Umbilical cord (tissue), 2 donors: ENCODE data around the gene SUSD1. TPM values are rescaled to one million over a fixed set of nuclear protein-coding genes. Genes with fewer than 3 reads are reported as not detected.
A peak's percentile ranks its signal among the peaks of the same experiment; 100 is the strongest.

ENCODE experiments used
- DNase-seq: peaks from one replicate; pipeline ENCODE4 v3.0.0-alpha.2; 2015; ENCODE audit warnings: low spot score
- total RNA-seq: library from RNA; depleted of rRNA; stranded (reverse); fragments of >200 nt; gene quantifications from one replicate; pipeline ENCODE4 v1.2.3, GENCODE V29; 2014; ENCODE audit warnings: low replicate concordance; ENCODE audit not compliant: insufficient read depth

The SUSD1 gene
- total RNA-seq, 1 donor from 2014 or later: 19.5 TPM

DNA sequence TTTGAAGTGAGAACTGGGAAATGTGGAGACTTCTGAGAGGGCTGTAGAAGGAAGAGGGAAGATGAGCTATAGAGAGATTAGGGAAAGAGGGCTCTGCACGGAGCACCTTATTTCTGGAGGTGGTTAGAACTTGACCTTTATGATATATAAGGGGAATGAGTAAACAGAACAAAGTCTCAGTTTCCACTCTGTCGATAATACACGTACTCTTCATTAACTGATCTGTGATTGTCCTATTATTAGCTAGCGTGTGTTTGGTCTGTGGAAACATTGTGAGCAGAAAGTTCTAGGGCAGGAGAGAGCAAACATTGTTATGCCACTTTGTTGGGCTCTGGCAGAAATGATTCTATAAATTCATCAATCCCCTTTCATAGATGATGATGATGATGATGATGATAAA is 159.9 kb downstream of the SUSD1 start:
- no peak for DNase-seq

DNA sequence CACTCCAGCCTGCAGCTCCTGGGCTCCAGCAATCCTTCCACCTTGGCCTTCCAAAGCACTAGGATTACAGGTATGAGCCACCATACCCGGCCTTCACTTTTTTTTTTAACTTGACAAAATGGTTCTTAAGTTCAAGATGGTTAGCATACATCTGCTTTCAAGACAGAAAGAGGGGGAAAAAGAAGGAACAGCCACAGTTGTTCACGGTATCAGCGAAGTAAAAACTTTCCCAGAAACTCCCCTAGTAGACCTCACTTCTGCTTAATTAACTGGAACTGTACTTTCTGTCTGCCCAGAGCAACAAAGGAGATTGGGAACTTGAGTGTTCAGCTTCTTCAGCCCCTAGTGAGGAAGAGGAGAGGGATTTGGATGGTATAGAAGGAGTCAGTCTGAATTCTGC is 161.8 kb downstream of the SUSD1 start:
- DNase-seq: no peak

DNA sequence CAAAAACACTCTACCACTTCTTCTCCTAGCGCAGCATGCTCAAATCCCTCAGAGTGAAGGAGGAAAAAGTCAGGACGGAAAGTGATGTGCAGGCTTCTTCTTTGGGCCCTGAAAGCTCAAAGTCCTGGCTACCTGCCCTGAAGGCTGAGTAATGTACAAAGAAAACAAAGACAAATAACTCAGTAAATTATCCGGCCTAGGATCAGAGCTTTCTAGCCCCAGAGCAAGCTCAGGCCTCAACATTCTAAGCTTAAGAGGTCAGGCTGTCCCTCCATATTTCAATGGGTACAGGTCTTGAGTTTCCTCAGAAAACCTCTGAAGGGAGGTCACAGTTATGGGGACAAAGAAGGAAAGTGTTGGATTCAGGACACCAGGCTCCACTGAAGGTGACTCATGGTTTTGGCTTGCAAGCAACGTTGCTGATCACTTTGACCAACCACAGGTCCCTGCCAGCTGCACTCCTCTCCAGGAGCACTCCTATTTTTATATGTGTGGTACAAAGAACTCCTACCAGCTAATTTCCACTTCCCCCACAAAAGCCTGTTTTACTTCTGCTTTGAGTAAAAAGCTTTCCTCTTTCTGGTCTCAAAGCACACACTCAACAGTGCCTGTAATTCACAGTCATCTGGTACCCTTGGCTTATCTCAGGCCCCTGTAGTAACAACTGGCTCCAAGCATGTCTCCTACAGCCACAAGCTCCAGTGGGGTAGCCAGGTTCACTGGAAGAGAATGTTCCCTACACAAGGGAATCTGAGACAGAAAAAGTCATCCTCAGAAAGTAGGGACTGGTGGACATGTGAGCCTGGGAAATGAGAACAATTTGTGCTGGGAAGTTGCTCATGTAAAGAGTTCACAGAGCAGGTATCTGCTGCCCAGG is 162.8 kb downstream of the SUSD1 start:
- peak; percentile 62 for DNase-seq

DNA sequence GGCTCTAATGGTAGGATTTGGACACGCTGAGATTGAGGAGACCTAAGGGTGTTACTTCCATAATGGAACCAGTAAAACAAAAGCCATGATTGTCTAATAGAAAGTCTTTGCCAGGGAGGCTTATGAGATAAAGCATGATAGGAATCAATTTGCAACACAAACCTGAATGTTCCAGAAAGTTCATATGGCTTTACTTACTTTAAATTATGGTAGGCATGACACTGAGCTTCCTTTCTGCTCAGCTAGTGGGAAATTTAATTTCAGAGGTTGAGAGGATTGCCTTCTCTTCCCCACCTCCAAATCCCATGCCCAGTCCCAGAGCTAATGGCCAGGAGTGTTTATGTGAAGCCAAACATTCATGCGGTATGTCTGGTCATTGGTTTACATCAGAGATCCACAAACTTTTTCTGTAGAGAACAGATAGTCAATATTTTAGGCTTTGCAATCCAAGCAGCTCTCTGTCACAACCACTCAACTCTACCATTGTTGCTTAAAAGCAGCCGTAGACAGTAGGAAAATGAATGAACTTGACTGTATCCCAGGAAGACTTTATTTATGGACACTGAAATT is 164.0 kb downstream of the SUSD1 start:
- DNase-seq: no peak

DNA sequence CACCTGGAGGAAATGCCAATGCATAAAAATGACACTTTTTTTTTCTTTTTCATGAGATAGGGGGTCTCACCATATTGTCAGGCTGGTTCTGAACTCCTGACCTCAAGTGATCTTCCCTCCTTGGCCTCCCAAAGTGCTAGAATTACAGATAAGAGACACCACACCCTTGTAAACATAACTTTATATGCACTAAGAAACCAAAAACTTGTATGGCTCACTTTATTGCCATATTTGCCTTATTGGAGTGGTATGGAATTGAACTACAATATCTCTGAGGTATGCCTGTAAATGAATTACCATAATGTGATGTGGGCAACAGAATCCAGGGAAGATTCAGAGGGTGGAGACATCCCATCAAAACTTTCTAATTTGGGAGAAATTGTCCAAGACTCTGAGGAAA is 164.6 kb downstream of the SUSD1 start:
- DNase-seq: no peak

DNA sequence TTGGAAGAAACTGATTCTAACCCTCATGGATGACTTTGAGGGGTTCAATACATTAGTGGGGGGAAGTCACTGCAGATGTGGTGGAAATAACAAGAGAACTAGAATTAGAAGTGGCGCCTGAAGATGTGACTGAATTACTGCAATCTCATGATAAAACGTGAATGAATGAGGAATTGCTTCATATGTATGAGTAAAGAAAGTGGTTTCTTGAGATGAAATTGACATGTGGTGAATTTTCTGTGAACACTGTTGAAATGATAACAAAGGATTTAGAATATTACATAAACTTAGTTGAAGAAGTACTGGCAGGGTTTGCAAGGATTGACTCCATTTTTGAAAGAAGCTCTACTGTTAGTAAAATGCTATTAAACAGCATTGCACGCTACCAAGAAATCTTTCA is 165.4 kb downstream of the SUSD1 start:
- DNase-seq: no peak

DNA sequence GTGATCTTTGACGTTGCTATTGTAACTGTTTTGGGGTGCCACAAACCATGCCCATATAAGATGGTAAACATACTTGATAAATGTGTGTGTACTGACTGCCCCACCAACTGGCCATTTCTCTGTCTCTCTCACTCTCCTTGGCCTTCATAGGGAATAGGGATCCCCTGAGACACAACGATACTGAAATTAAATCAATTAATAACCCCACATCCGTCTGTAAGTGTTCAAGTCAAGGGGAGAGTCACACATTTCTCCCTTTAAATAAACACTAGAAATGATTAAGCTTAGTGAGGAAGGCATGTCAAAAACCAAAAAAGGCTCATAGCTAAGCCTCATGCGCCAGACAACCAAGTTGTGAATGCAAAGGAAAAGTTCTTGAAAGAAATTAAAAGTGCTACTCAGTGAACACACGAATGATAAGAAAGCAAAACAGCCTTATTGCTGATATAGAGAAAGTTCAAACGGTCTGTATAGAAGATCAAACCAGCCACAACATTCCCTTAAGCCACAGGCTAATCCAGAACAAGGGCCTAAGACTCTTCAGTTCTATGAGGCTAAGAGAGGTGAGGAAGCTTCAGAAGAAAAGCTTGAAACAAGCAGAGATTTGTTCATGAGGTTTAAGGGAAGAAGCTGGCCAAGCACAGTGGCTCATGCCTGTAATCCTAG is 167.4 kb downstream of the SUSD1 start:
- DNase-seq: peak; percentile 88

DNA sequence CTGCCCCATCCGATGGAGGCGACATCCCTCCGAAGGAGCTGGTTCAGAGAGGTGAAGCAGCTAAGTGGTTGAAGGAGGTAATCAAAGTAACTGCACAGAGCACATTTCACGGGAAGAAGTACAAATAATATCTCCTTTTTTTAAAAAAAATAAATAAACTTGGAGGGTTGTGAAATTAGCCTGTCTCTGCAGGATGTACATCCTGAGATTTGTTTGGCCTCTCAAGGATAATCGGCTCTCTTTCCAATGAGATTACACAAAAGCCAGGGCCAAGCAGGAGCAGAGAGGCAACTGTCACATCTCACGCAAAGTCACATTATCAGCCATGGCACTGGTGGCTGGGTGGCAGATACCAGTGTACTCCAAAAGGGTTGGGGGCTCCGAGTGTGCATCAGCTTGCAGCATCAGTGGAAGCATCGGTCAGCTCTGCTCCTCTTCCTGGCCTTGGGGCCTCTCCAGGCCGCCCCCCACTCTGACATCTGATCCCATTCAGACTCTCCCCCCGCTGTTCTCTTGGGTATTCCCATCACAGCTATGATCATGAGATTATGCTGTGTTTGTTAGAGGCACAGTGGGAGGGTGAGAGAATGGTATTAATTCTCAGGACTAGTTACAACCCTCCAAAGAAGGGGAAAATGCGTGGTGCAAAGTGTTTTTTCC is 168.6 kb downstream of the SUSD1 start:
- no peak for DNase-seq

DNA sequence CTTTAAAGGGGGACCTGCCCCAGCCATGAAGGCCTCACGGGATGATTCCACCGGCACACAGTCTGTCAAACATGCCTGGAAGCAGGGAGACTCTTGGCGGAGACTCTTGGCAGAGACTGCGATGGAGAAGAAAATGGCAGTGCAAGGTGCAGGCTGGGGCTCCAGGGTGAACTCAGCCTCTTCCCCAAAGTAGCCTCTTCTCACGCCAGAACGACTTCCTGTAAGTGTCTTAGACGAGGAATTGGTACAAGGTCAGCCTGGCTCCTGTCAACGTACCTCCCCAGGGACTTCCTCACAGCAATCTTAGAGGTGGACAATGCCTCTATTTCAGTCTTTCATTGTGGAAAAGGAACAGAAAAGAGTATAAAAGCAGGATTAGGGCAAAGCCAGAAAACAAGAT is 169.2 kb downstream of the SUSD1 start:
- no peak for DNase-seq

DNA sequence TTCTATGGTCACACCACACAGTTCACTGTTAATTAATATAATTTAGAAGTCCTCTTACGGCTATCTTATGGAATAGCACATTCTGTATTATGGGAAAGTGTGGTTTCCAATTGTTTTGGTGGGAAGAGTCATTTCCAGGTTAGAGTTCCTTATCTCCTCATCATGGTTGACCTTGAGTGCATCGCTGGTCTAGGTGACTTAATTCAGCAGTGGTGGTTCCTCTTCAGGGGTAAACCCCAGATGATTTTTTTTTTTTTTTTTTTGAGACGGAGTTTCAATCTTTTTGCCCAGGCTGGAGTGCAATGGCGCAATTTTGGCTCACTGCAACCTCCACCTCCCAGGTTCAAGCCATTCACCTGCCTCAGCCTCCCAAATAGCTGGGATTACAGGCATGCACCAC is 171.6 kb downstream of the SUSD1 start:
- DNase-seq: no peak

DNA sequence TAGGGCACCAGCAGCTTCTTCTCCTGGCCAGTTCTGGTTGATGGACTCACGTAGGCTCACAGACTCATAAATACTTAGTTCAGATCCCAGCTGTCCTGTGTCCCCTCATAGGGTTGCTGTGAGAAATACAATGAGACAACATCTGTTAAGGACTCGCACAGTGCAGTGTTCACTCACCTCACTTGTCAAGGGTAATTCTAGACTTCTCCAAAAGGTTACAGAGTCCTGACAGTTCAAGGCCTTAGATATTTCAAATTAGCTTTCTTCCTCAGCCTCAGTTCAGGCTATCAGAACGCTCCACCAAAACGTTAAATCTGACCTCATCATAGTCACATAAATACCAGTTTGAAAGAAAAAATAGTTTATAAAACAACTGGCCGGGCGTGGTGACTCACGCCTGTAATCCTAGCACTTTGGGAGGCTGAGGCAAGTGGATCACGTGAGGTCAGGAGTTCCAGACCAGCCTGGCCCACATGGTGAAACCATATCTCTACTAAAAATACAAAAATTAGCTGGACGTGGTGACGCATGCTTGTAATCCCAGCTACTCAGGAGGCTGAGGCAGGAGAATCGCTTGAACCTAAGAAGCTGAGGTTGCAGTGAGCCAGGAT is 172.1 kb downstream of the SUSD1 start:
- no peak for DNase-seq

DNA sequence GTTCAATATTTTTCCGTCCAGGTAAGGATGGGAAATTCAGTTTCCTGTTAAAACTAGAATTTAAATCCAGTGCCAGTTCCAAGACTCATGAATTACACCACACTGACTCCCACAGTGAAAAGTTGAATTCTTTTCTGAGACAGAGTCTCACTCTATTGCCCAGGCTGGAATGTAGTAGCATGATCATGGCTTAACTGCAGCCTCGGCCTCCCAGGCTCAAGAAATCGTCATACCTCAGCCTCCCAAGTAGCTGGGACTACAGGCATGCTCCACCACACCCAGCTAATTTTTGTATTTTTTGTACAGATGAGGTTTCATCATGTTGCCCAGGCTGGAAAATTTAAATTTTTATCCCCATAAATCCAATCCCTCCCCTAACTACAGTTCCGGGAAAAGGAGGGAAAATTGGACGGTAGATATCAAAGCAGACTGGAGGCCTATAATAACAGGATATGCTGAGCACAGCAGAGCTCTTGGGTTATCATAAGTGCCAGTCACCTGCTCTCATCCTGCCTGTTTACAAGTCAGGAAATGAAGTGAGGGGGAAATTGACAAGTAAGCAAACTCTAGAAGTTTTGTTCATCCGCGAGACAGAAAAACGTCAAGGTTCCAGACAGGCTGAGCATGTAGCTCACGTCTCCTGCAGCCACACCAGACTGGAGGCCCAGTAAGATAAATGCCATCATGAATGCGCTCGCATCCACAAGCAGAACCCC is 172.8 kb downstream of the SUSD1 start:
- no peak for DNase-seq

DNA sequence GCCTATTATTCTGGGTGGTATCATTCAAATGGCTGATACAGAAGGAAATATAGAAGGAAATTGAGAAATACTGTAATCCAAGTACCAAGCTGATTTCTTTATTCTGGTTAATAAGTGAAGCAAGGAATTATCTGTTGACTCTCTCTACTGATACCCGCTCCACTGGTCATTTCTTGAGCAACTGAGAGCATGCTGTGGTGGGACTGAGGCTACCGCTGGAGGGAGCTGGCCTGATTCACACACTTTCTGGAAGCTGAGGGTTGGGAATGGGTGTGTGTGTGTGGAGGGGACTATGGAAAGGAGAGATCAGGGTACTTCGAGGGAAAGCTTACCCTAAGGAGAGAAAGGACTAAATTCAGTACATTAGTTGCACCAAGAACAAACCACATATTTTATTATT is 174.4 kb downstream of the SUSD1 start:
- no peak for DNase-seq

DNA sequence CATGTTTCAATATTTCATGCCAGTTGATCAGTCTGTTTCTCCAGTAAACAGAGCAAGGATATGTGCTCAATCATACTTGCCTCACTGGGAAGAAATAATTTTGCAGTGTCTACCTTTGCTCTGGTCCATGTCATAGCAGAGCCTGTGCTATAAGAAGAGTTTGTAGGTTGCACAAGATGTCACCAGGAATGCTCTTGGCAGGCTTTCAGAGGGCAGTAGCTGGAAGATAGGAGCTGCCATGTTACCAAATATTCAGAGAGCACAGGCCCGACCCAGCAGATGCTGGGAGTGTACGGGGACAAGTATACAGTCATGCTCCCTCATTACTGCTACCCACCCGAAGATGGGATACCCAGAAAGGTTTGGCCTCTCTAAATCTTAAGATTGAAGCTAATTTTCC is 175.8 kb downstream of the SUSD1 start:
- no peak for DNase-seq

DNA sequence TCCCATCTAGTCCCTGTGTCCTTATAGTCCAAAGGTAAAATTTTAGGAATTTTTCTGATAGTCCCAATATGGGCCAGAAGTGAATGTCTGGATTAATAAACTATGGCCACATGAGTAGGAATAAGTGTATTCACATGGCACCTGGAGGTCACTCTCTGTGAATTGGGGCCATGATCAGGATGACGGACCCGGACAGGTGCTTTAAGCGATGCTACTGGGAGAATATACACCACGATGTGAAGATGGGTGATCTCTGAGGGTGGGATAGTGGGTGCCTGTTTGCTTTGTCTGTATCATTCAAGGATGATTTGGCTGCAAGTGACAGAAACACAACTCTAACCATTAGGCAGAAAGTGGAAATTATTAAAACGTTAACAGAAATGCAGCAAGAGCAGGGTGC is 177.3 kb downstream of the SUSD1 start:
- no peak for DNase-seq

DNA sequence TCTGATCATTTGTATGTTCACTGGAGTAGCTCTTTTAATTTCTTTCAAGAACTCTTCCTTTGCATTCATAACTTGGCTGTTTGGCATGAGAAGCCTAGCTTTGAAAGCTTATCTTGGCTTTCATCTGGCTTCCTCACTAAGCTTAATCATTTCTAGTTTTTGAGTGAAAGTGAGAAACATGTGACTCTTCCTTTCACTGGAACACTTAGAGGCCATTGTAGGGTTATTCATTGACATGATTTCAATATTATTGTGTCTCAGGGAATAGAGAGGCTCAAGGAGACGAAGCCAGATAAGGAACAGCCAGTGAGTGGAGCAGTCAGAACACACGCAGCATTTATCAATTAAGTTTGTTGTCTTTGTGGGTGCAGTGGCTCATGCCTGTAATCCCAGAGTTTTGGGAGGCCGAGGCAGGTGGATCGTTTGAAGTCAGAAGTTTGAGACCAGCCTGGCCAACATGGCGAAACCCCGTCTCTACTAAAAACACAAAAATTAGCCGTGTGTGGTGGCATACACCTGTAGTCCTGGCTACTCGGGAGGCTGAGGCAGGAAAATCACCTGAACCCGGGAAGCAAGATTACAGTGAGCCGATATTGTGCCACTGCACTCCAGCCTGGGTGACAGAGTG is 180.2 kb downstream of the SUSD1 start:
- no peak for DNase-seq

DNA sequence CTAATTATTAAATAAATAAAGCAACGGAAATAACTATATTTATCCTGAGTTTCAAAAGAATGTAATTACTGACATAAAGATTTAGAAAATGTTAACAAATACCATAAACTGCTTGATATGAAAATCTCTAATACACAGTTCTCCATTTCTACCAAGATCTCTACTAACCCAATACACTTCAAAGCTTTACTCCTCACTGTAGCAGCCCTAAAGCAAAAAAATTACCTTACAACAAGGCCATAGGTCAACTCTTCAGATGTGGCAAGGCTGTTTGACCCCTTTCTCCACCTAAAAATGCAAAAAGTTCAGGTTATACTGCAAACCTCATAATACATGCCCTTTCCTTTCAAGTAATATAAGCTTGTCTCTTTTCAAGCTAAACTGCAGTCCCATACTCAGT is 181.8 kb downstream of the SUSD1 start:
- DNase-seq: no peak

DNA sequence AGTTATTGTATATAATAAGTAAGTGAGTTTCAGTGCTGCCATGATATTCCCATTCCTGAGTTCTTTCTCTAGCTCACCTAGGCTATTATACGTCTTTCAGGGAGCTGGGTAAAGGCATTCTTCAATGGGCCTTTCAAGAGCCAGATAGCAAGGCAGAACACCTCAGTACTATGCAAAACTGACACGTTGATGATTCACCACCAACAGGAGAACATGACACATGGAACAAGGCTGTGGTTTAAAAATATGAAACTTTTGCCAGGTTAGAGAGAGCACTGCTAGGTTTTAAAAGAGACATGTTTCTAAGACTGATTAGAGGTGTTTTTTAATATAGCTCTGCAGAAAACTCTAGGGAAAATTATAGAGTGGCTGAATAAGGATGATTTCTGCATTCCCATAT is 182.6 kb downstream of the SUSD1 start:
- no peak for DNase-seq

DNA sequence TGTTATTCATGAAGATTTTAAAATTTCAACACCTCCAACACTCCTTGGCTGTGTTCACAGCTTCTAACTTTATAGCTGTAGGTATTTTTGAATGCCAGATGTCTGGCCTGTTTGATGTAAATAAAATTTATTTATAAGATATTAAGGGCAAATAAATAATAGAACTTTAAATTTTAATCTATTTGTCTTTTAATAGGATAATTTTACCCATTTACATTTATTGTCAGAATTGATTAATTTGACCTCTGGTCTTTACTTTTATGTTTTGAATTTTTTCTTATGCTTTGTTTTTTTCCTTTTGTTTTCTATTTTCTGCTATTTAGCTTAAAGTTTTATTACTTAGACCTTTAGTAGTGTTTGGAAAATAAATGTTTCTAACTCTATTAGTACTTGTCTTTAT is 183.9 kb downstream of the SUSD1 start:
- no peak for DNase-seq
